GM19468 (cell line): ENCODE results near the gene KLHL24.
"Not testable (repeated sequence)": the region's sequence is repeated elsewhere in the genome, so short reads cannot be mapped to it uniquely, and the experiment has no call there.

Experiments
- ATAC-seq: cut with Tn5 transposase; IDR thresholded peaks from one replicate; pipeline ENCODE4 v1.9.1; 2021; ENCODE audit warnings: mild to moderate bottlenecking, moderate library complexity, moderate number of reproducible peaks; ENCODE audit not compliant: unreplicated experiment; ENCODE audit errors: extremely low read depth

KLHL24 gene

GRCh38 chr3:183690402-183690995 lies 55.1 kb downstream of the KLHL24 start:
- ATAC-seq: no peak

GRCh38 chr3:183692436-183692835 lies 57.0 kb downstream of the KLHL24 start:
- ATAC-seq: no peak

- ATAC-seq: no peak
These were observed 60.3 kb downstream of the KLHL24 start for GRCh38 chr3:183695569-183696364.

GRCh38 chr3:183697123-183697609 lies 61.7 kb downstream of the KLHL24 start:
- ATAC-seq: no peak

- ATAC-seq: peak; percentile 59
These were observed 62.3 kb downstream of the KLHL24 start, which contains the start of gene YEATS2 for GRCh38 chr3:183697610-183698317. YEATS2 (plus strand) TSS chr3:183697797; CDS start chr3:183715163, 17,366 bp downstream.

GRCh38 chr3:183698318-183698751 lies 62.9 kb downstream of the KLHL24 start:
- no peak for ATAC-seq

- ATAC-seq: no peak
These were observed 63.3 kb downstream of the KLHL24 start for GRCh38 chr3:183698756-183699155.

- no peak for ATAC-seq
These were observed 64.0 kb downstream of the KLHL24 start for GRCh38 chr3:183699238-183699947.

GRCh38 chr3:183701744-183702143 lies 66.3 kb downstream of the KLHL24 start:
- no peak for ATAC-seq

- not testable (repeated sequence) for ATAC-seq
These were observed 68.5 kb downstream of the KLHL24 start for GRCh38 chr3:183703892-183704291.

GRCh38 chr3:183710231-183710630 lies 74.8 kb downstream of the KLHL24 start:
- no peak for ATAC-seq

GRCh38 chr3:183711516-183711915 lies 76.1 kb downstream of the KLHL24 start:
- ATAC-seq: no peak

- no peak for ATAC-seq
These were observed 79.2 kb downstream of the KLHL24 start for GRCh38 chr3:183714622-183715021.

- no peak for ATAC-seq
These were observed 82.6 kb downstream of the KLHL24 start for GRCh38 chr3:183718012-183718411.

- ATAC-seq: no peak
These were observed 90.0 kb downstream of the KLHL24 start for GRCh38 chr3:183725387-183725786.

- no peak for ATAC-seq
These were observed 92.8 kb downstream of the KLHL24 start for GRCh38 chr3:183728204-183728603.

- no peak for ATAC-seq
These were observed 94.9 kb downstream of the KLHL24 start for GRCh38 chr3:183730361-183730760.

GRCh38 chr3:183731611-183732010 lies 96.2 kb downstream of the KLHL24 start:
- no peak for ATAC-seq

- ATAC-seq: no peak
These were observed 98.1 kb downstream of the KLHL24 start for GRCh38 chr3:183733553-183733952.
